Measurements from ENCODE around the gene RHOBTB3. TPM values are rescaled to one million over a fixed set of nuclear protein-coding genes. Genes with fewer than 3 reads are reported as not detected.
A peak's percentile ranks its signal among the peaks of the same experiment; 100 is the strongest.
"Not testable (repeated sequence)": the region's sequence is repeated elsewhere in the genome, so short reads cannot be mapped to it uniquely, and the experiment has no call there.

Gene RHOBTB3
- total and polyA plus RNA-seq, 11 donors = 24.3 to 116 (median 82.1) TPM

DNA sequence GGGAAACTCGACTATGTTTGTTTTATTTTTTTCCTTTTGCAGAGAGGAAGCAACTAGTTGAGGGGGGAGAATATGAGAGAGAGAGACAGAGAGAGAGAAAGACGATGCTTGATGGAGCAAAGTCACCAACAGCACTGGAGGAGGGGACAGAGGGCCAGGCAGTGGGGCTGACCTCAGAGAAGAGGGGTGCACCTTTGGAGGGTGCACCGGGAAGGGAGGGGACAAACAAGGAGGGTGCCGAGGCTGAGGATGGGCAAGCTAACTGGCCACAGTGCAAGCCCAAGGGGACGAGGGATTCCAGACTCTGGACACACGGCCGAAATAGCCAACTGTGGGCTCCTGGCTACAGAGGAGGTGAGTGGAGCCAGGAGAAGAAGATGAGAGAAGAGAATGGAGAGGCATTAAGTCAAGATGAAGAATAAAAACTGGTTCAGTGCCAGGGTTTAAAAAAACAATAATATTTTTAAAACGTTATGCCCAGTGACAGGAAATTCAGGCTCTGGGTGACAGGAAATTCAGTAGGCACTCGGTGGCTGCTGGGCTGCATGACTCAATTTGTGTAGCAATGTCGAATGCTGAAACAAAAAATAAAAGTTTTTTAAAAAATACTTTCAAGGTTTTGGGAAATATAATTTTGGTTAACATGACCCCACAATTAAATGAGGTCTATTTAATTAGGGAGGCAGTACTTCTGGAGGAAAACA, 104.7 kb downstream of the RHOBTB3 start:
- intact Hi-C loops (cut with DNase I) = loop anchor here in 2 of 10 donors (5.0 kb wide), 2 partner anchors 34 to 189 kb away; partner anchors contain the start of gene RFESD (in 1 of the 2)
- H3K36me3 ChIP-seq = no peaks in the 10 kb centered on the region
- peak overlapping the region; percentile 24 to 98 (median 88) for H3K27ac ChIP-seq
- peak overlapping the region in 9 of 12 donors; percentile 59 to 74 (median 65) for H3K4me3 ChIP-seq
- no peaks in the 10 kb centered on the region for H3K9me3 ChIP-seq
- no peaks in the 10 kb centered on the region for H3K27me3 ChIP-seq
- ATAC-seq = peak in 3 of 4 donors; percentile 1 to 18 (median 18)
- 51 to 56% (median 54%) methylated on average over 10 of the region's 10 CpGs for WGBS, 4 donors
- DNase-seq = no peak
- TF ChIP-seq POLR2A (IDR thresholded peaks at IDR 0.05) = no peak
- TF ChIP-seq, protein P1, sequence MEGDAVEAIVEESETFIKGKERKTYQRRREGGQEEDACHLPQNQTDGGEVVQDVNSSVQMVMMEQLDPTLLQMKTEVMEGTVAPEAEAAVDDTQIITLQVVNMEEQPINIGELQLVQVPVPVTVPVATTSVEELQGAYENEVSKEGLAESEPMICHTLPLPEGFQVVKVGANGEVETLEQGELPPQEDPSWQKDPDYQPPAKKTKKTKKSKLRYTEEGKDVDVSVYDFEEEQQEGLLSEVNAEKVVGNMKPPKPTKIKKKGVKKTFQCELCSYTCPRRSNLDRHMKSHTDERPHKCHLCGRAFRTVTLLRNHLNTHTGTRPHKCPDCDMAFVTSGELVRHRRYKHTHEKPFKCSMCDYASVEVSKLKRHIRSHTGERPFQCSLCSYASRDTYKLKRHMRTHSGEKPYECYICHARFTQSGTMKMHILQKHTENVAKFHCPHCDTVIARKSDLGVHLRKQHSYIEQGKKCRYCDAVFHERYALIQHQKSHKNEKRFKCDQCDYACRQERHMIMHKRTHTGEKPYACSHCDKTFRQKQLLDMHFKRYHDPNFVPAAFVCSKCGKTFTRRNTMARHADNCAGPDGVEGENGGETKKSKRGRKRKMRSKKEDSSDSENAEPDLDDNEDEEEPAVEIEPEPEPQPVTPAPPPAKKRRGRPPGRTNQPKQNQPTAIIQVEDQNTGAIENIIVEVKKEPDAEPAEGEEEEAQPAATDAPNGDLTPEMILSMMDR (IDR thresholded peaks at IDR 0.05) = no peak
- peaks cover 0 to 62% (median 18%) of the 10 kb centered on the region in 12 donors for H3K4me1 ChIP-seq

DNA sequence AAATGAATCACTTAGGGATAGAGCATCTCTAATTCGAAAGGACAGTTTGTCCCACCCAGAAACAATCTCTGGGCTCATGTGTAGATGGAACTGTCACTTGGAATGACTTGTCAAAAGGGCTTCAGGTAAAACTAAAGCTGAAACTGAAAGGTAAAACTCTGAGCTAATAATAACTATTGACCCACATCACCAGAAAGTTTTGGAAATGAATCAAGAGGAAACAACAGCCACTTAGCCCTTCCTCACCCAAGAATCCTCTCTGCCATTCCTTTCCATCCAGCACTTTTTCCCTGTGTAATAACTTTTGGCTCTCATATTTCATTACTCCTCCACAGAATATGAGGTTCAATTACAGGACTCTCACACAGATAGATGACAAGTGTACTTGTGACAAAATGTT, 105.4 kb downstream of the RHOBTB3 start:
- H3K4me1 ChIP-seq = peaks cover 0 to 68% (median 20%) of the 10 kb centered on the region in 12 donors
- intact Hi-C loops (cut with DNase I) = loop anchor here in 2 of 10 donors (5.0 kb wide), 2 partner anchors 34 to 189 kb away; partner anchors contain the start of gene RFESD (in 1 of the 2)
- TF ChIP-seq, protein P1 (IDR thresholded peaks at IDR 0.05) = no peak
- no peak for TF ChIP-seq POLR2A (IDR thresholded peaks at IDR 0.05)
- H3K36me3 ChIP-seq = no peaks in the 10 kb centered on the region
- peak overlapping the region in 2 of 12 donors; percentile 68 to 72 for H3K4me3 ChIP-seq
- peak overlapping the region in 7 of 12 donors; percentile 6 to 98 (median 18) for H3K27ac ChIP-seq
- DNase-seq = no peak
- H3K27me3 ChIP-seq = no peaks in the 10 kb centered on the region
- H3K9me3 ChIP-seq = no peaks in the 10 kb centered on the region
- no peak for ATAC-seq
- WGBS, 4 donors = 85 to 97% (median 90%) methylated on average over 1 of the region's 1 CpG

DNA sequence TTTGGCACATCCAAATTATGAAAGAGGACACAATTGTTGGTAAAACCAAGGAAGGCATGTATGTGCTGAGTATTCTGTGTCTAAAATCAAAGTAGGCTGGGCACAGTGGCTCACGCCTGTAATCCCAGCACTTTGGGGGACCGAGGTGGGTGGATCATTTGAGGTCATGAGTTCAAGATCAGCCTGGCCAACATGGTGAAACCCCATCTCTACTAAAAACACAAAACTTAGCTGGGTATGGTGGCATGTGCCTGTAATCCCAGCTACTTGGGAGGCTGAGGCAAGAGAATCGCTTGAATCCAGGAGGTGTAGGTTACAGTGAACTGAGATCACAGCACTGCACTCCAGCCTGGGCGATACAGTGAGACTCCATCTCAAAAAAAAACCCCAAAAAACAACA, 105.8 kb downstream of the RHOBTB3 start:
- H3K27ac ChIP-seq = peak overlapping the region in 7 of 12 donors; percentile 6 to 98 (median 18)
- H3K4me1 ChIP-seq = peaks cover 0 to 72% (median 22%) of the 10 kb centered on the region in 12 donors
- not testable (repeated sequence) for ATAC-seq, H3K4me3 ChIP-seq, H3K9me3 ChIP-seq, H3K27me3 ChIP-seq, DNase-seq, H3K36me3 ChIP-seq
- intact Hi-C loops (cut with DNase I) = loop anchor here in 2 of 10 donors (5.0 kb wide), 2 partner anchors 35 to 190 kb away; partner anchors contain the start of gene RFESD (in 1 of the 2)
- WGBS, 4 donors = 94 to 97% (median 96%) methylated on average over 4 of the region's 4 CpGs

DNA sequence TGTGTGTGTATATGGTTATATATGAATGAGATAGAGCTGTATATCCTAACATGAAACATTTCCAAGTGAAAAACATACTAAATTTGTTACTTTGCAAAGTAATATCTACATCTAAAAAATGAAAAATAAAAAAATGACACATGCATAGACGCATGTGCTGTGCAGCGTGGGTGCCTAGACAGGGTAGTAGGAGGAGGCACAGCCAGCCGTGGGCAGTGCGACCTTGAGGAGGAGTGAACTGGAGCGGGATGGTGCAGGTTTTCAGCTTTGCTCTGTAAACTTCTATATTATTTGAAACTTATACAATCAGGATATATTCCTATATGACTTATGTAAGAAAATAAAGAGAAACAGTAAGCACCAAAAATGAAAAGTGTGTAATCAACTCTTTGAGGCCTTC, 106.4 kb downstream of the RHOBTB3 start:
- Histone ChIP-seq H3K27me3 (no peaks in the 10 kb centered on the region), H3K9me3 (no peaks in the 10 kb centered on the region), H3K27ac (peak overlapping the region in 2 of 12 donors; percentile 17 to 87), H3K36me3 (no peaks in the 10 kb centered on the region), H3K4me3 (no peak overlapping the region), H3K4me1 (peaks cover 0 to 77% (median 23%) of the 10 kb centered on the region in 12 donors)
- 93 to 96% (median 95%) methylated on average over 5 of the region's 5 CpGs for WGBS, 4 donors
- TF ChIP-seq, protein P1 (IDR thresholded peaks at IDR 0.05) = no peak
- no peak for TF ChIP-seq POLR2A (IDR thresholded peaks at IDR 0.05)
- no peak for DNase-seq
- ATAC-seq = no peak
- intact Hi-C loops (cut with DNase I) = loop anchor here in 2 of 10 donors (5.0 kb wide), 2 partner anchors 35 to 190 kb away; partner anchors contain the start of gene RFESD (in 1 of the 2)
